CD8-positive, alpha-beta memory T cell (primary cell): ENCODE results near the gene NDUFB4. TPM values are rescaled to one million over a fixed set of nuclear protein-coding genes. Genes with fewer than 3 reads are reported as not detected.
"Not testable (repeated sequence)": the region's sequence is repeated elsewhere in the genome, so short reads cannot be mapped to it uniquely, and the experiment has no call there.

Source experiments
- CTCF ChIA-PET: fragments of 350-600 bp; sonication (Branson Sonifier 250); formaldehyde crosslinking; loops from one replicate; lab custom pipeline; 2021; ENCODE audit warnings: antibody characterized with exemption; lab: Charles Lee
- POLR2A ChIA-PET: fragments of 350-600 bp; sonication (Branson Sonifier 250); formaldehyde crosslinking; loops from one replicate; lab custom pipeline; 2021; ENCODE audit warnings: antibody characterized with exemption; lab: Charles Lee
- DNase-seq, 5 donors: peaks; one replicate each; pipeline versions ENCODE4 v3.0.0 to v3.0.0-alpha.2; 2020 to 2022; ENCODE audit warnings: mixed read lengths in 1 of 5
- H3K27ac ChIP-seq: one replicate; pipeline ENCODE4 v1.7.0; 2013; ENCODE audit warnings: low read depth, mild to moderate bottlenecking, low read length, moderate library complexity
- H3K27me3 ChIP-seq: 2 replicates; pipeline ENCODE4 v1.7.0; 2013; ENCODE audit warnings: low read length, mild to moderate bottlenecking; ENCODE audit not compliant: insufficient read depth, poor library complexity, severe bottlenecking
- H3K36me3 ChIP-seq: 2 replicates; pipeline ENCODE4 v1.7.0; 2013; ENCODE audit warnings: mild to moderate bottlenecking, low read length, moderate library complexity; ENCODE audit not compliant: insufficient read depth
- H3K4me1 ChIP-seq: 2 replicates; pipeline ENCODE4 v1.7.0; 2013; ENCODE audit warnings: mild to moderate bottlenecking, low read length, moderate library complexity; ENCODE audit not compliant: insufficient read depth
- H3K4me3 ChIP-seq: 2 replicates; pipeline ENCODE4 v1.7.0; 2013; ENCODE audit warnings: mild to moderate bottlenecking, low read length
- H3K9me3 ChIP-seq: 2 replicates; pipeline ENCODE4 v1.7.0; 2013; ENCODE audit warnings: mild to moderate bottlenecking, low read length
- H3K27ac Mint-ChIP-seq, 8 donors: one replicate each; pipeline ENCODE4 v1.8.0; 2020 to 2021; ENCODE audit warnings: mixed read lengths in 8 of 8, mild to moderate bottlenecking in 6 of 8, inconsistent platforms in 3 of 8, moderate library complexity in 3 of 8
- H3K27me3 Mint-ChIP-seq, 2 donors: one replicate each; pipeline ENCODE4 v1.8.0; 2020 to 2021; ENCODE audit warnings: mixed read lengths in 2 of 2, mild to moderate bottlenecking in 1 of 2, moderate library complexity in 1 of 2
- H3K36me3 Mint-ChIP-seq, 3 donors: one replicate each; pipeline ENCODE4 v1.8.0; 2020 to 2021; ENCODE audit warnings: mixed read lengths in 3 of 3, inconsistent platforms in 1 of 3, mild to moderate bottlenecking in 1 of 3
- H3K4me1 Mint-ChIP-seq, 3 donors: one replicate each; pipeline ENCODE4 v1.8.0; 2020 to 2021; ENCODE audit warnings: mixed read lengths in 3 of 3, inconsistent platforms in 1 of 3, mild to moderate bottlenecking in 1 of 3
- H3K4me3 Mint-ChIP-seq, 7 donors: one replicate each; pipeline ENCODE4 v1.8.0; 2020 to 2021; ENCODE audit warnings: mixed read lengths in 7 of 7, mild to moderate bottlenecking in 6 of 7, moderate library complexity in 4 of 7, inconsistent platforms in 2 of 7
- H3K9me3 Mint-ChIP-seq, 5 donors: one replicate each; pipeline ENCODE4 v1.8.0; 2020 to 2022; ENCODE audit warnings: mixed read lengths in 5 of 5, mild to moderate bottlenecking in 3 of 5, moderate library complexity in 2 of 5, inconsistent platforms in 1 of 5
- polyA plus RNA-seq: library from polyadenylated mRNA; unstranded; fragments of 300-500 nt; fragmentation: Illumina TruSeq; gene quantifications from one replicate; pipeline ENCODE4 v1.2.3, GENCODE V29; 2021
- total RNA-seq, 2 experiments: library from RNA; stranded (reverse); gene quantifications; one replicate each; pipeline ENCODE4 v1.2.3, GENCODE V29; 2021

Gene NDUFB4
- total and polyA plus RNA-seq, 3 experiments from 2014 or later, result 102 to 263 (median 103) TPM

DNA sequence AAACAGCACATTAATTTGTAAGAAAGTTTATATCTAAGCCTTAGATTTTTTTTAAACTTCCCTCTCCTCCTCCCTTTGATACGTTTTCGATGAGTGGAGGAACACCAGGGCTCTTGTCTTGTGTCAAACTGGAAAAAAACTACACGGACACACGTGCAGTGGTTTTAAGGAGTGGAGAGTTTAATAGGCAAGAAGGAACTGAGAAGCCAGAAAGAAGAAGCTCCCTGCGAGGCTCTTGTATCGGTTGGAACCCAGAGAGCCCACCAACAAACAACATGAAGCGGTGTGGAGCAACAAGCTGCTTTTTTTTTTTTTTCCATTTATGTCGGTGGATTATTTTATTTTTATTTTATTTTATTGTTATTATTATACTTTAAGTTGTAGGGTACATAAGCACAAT, 18.6 kb downstream of the NDUFB4 start:
- Mint-ChIP-seq H3K4me3 (no peak overlapping the region), H3K4me1 (no peaks in the 10 kb centered on the region), H3K9me3 (no peaks in the 10 kb centered on the region), H3K27ac (no peak overlapping the region), H3K36me3 (no peaks in the 10 kb centered on the region), H3K27me3 (peaks cover 9 to 36% of the 10 kb centered on the region in 2 donors)
- Histone ChIP-seq H3K4me1 (no peaks in the 10 kb centered on the region), H3K36me3 (no peaks in the 10 kb centered on the region), H3K9me3 (no peaks in the 10 kb centered on the region), H3K4me3 (no peak overlapping the region), H3K27ac (no peak overlapping the region), H3K27me3 (no peaks in the 10 kb centered on the region)
- CTCF ChIA-PET, result interaction anchor here (1.5 kb wide), 1 partner anchor 10 kb away, joined by 4 read pairs; no protein-coding TSS in a partner anchor
- no peak for DNase-seq
- POLR2A ChIA-PET, result no interaction called here

DNA sequence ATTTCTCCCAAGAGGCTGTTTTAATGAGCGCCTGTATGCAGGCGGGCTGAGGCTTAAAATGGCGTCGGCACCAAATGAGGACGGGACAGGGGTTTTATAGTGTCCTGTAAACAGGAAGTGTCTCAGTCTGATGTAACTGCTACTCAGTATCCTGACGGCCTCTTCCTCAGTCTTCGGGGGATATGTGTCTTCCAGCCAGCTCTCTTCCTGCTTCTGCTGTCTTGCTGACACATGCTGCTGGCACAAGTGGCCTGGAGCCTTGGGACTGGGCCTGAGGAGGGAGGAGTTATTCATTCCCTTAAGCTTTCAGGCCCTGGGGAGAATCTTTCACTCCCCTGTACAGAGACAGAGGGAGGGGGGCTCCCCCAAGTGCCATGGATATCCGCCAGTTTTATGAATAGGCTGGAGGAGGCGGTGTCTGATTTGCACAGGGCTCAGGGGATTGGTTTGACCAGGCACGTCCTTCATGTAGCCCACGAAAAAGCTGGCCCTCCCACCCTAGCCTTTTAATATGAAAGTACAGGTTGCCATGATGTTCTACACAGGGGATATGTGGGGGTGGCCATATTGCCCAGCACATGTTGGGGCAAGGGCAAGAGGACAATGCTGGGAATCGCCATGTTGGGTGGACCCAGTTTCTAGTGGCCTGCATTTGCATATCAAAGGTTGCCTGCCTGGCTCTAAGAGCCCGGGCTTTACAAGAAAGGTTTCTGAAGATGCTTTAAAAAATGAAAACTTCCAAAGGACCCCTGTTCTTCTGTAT, 19.9 kb downstream of the NDUFB4 start:
- no peaks in the 10 kb centered on the region for H3K9me3 Mint-ChIP-seq
- no peak overlapping the region for H3K4me3 Mint-ChIP-seq
- Histone ChIP-seq H3K4me1 (no peaks in the 10 kb centered on the region), H3K27me3 (no peaks in the 10 kb centered on the region), H3K27ac (no peak overlapping the region), H3K4me3 (no peak overlapping the region), H3K9me3 (no peaks in the 10 kb centered on the region), H3K36me3 (no peaks in the 10 kb centered on the region)
- ChIA-PET POLR2A (no interaction called here), CTCF (no interaction called here)
- no peaks in the 10 kb centered on the region for H3K4me1 Mint-ChIP-seq
- no peak for DNase-seq
- H3K36me3 Mint-ChIP-seq, result no peaks in the 10 kb centered on the region
- H3K27ac Mint-ChIP-seq, result no peak overlapping the region
- H3K27me3 Mint-ChIP-seq, result peaks cover 4 to 35% of the 10 kb centered on the region in 2 donors

DNA sequence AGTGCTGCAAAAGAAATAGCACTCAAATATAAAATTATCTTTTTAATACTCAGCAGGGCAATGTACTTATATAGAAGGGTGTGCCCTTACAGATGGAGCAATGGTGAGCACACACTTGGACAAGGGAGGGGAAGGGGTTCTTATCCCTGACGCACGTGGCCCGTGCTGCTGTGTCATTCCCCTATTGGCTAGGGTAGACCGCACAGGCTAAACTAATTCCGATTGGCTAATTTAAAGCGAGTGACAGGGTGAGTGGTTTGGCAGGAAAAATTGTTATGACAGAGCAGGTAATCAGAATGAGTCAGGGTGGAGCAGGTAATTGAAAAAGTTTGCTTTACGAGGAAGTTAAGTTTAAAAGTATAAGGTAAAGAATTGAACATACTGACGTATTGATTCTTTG, 20.6 kb downstream of the NDUFB4 start:
- H3K36me3 ChIP-seq, H3K27me3 ChIP-seq, H3K9me3 ChIP-seq, H3K4me3 ChIP-seq, H3K27ac ChIP-seq, H3K4me3 Mint-ChIP-seq, DNase-seq, H3K4me1 Mint-ChIP-seq, H3K27ac Mint-ChIP-seq, H3K36me3 Mint-ChIP-seq, CTCF ChIA-PET, POLR2A ChIA-PET, H3K4me1 ChIP-seq, H3K9me3 Mint-ChIP-seq: not testable (repeated sequence)
- H3K27me3 Mint-ChIP-seq, result peaks cover 1 to 31% of the 10 kb centered on the region in 2 donors

DNA sequence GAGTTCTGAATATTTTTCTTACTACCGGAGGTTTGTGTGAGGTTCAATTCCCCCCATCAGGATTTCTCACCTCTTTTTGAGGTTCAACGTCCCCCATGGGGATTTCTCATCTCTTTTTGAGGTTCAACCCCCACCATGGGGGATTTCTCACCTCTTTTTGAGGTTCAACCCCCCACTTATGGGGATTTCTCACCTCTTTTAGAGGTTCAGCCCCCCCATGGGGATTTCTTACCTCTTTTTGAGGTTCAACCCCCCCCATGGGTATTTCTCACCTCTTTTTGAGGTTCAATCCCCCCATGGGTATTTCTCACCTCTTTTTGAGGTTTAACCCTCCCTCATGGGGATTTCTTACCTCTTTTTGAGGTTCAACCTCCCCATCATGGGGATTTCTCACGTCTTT, 26.3 kb downstream of the NDUFB4 start:
- Mint-ChIP-seq H3K4me3 (no peak overlapping the region), H3K27ac (no peak overlapping the region), H3K9me3 (peaks cover 1 to 19% (median 16%) of the 10 kb centered on the region in 5 donors), H3K36me3 (peaks cover 0 to 23% (median 6%) of the 10 kb centered on the region in 3 donors), H3K27me3 (peaks cover 8 to 25% of the 10 kb centered on the region in 2 donors), H3K4me1 (no peaks in the 10 kb centered on the region)
- Histone ChIP-seq H3K9me3 (peaks cover 7% of the 10 kb centered on the region), H3K27ac (no peak overlapping the region), H3K36me3 (no peaks in the 10 kb centered on the region), H3K4me3 (no peak overlapping the region), H3K27me3 (no peaks in the 10 kb centered on the region), H3K4me1 (no peaks in the 10 kb centered on the region)
- ChIA-PET POLR2A (no interaction called here), CTCF (interaction anchor here (0.7 kb wide), 1 partner anchor 26 kb away, joined by 3 read pairs; the partner anchor contains the start of gene NDUFB4)
- no peak for DNase-seq

DNA sequence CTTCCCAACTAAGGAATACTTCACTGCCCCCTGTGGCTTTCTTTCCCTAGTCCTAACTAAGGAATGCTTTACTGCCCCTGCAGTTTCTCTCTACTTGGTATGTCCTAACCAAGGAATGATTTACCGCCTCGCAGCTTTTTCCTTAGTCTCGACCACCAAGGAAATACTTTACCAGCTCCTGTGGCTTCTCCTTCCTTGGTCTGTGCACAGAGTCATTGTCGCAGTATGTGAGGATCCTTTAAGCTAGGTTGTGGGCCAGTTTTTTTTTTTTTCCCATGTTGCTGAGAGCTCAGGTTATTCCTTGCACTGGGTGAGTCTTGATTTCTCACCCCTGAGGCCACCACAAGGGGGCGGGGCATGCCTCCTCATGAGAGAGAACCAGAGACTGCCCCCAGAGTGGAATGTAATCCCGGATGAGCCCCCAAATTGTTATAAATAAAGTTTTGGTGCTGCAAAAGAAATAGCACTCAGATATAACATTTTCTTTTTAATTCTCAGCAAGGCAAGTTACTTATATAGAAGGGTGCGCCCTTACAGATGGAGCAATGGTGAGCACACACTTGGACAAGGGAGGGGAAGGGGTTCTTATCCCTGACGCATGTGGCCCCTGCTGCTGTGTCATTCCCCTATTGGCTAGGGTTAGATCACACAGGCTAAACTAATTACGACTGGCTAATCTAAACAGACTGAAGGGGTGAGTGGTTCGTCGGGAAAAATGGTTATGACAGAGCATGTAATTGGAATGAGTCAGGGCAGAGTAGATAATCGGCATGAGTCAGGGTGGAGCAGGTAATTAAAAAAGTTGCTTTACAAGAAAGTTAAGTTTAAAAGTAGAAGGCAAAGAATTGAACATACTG, 27.0 kb downstream of the NDUFB4 start:
- CTCF ChIA-PET, result interaction anchor here (0.7 kb wide), 1 partner anchor 27 kb away, joined by 3 read pairs; the partner anchor contains the start of gene NDUFB4
- peak in 1 of 5 donors; percentile 50 for DNase-seq

DNA sequence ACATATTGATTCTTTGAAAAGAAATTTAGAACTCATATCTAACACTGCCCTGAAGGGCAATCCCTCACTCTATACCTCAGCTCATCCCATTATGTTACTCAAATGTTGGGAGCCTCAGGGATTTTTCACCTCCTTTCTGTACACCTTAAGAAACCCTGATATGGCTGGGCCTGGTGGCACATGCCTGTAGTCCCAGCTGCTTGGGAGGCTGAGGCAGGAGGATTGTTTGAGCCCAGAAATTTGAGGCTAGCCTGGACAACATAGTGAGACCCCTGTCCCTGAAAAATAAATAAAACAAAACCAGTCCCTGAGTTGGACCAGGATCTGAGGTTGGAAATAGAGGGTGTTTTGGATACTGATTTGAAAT, 27.6 kb downstream of the NDUFB4 start:
- H3K4me3 Mint-ChIP-seq, result no peak overlapping the region
- DNase-seq, result no peak
- peaks cover 1 to 19% (median 16%) of the 10 kb centered on the region in 5 donors for H3K9me3 Mint-ChIP-seq
- no peak overlapping the region for H3K27ac Mint-ChIP-seq
- CTCF ChIA-PET, result no interaction called here
- Histone ChIP-seq H3K27ac (no peak overlapping the region), H3K36me3 (no peaks in the 10 kb centered on the region), H3K4me3 (no peak overlapping the region), H3K9me3 (peaks cover 7% of the 10 kb centered on the region), H3K27me3 (no peaks in the 10 kb centered on the region), H3K4me1 (no peaks in the 10 kb centered on the region)
- peaks cover 0 to 28% (median 6%) of the 10 kb centered on the region in 3 donors for H3K36me3 Mint-ChIP-seq
- no peaks in the 10 kb centered on the region for H3K4me1 Mint-ChIP-seq
- POLR2A ChIA-PET, result no interaction called here
- peaks cover 8 to 22% of the 10 kb centered on the region in 2 donors for H3K27me3 Mint-ChIP-seq

More for the DNA sequence above, 27.0 kb downstream of the NDUFB4 start:
- H3K9me3 ChIP-seq, result peaks cover 7% of the 10 kb centered on the region
- POLR2A ChIA-PET, result no interaction called here
- H3K4me1 Mint-ChIP-seq, result no peaks in the 10 kb centered on the region
- H3K4me3 Mint-ChIP-seq, result no peak overlapping the region
- peaks cover 8 to 25% of the 10 kb centered on the region in 2 donors for H3K27me3 Mint-ChIP-seq
- H3K4me1 ChIP-seq, result no peaks in the 10 kb centered on the region
- peak overlapping the region in 1 of 8 donors; percentile 2 for H3K27ac Mint-ChIP-seq
- H3K4me3 ChIP-seq, result no peak overlapping the region
- no peak overlapping the region for H3K27ac ChIP-seq
- H3K36me3 ChIP-seq, result no peaks in the 10 kb centered on the region
- H3K27me3 ChIP-seq, result no peaks in the 10 kb centered on the region
- peaks cover 0 to 23% (median 6%) of the 10 kb centered on the region in 3 donors for H3K36me3 Mint-ChIP-seq
- peaks cover 1 to 19% (median 16%) of the 10 kb centered on the region in 5 donors for H3K9me3 Mint-ChIP-seq

DNA sequence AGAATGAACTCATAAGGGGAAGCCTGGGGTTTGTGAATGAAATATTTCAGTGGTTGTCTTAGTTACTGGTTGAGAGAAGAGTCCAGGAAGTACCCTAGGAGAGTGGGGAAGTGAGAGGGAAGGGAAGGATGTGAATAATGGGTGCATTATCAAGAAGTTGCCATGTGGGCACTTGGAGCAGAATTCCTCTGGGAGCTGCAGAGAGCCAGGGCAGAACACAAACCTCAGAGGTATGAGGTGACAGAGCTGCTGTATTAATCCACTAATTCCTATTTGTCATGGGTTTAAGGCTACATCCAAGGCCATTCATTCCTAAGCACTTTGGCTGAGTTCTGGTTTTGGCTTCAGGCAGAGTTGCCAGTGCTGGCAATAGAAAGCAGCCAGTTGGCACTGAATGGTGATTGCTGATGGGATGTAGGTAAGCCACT, 29.0 kb downstream of the NDUFB4 start:
- Histone ChIP-seq H3K36me3 (no peaks in the 10 kb centered on the region), H3K27ac (no peak overlapping the region), H3K27me3 (no peaks in the 10 kb centered on the region), H3K4me3 (no peak overlapping the region), H3K4me1 (no peaks in the 10 kb centered on the region), H3K9me3 (peaks cover 7% of the 10 kb centered on the region)
- H3K27ac Mint-ChIP-seq, result no peak overlapping the region
- H3K9me3 Mint-ChIP-seq, result peaks cover 1 to 19% (median 16%) of the 10 kb centered on the region in 5 donors
- H3K36me3 Mint-ChIP-seq, result peaks cover 0 to 34% (median 6%) of the 10 kb centered on the region in 3 donors
- no peak overlapping the region for H3K4me3 Mint-ChIP-seq
- H3K27me3 Mint-ChIP-seq, result peaks cover 9 to 16% of the 10 kb centered on the region in 2 donors
- ChIA-PET CTCF (no interaction called here), POLR2A (no interaction called here)
- H3K4me1 Mint-ChIP-seq, result no peaks in the 10 kb centered on the region
- no peak for DNase-seq

DNA sequence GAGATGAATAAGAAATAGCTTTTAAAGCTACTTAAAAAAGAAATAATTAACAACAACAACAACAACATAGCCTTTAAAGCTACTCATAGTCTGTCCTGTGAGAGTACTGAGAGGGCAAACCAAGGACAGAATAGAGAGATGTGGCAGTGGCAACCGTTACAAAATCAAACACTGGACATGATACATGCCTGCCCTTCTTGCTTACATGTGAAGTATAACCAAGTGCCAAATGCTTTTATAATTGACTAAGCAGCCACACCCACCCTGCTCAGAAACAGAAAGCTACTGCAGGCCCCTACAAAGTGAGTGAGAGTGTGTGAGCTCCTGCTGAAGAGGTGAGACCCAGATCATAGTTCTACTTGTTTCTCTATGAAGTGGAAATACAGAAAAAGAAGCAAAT, 38.4 kb downstream of the NDUFB4 start:
- ChIA-PET POLR2A (no interaction called here), CTCF (interaction anchor here (0.7 to 1.0 kb wide), 2 partner anchors 74 to 76 kb away, joined by 3 read pairs; no protein-coding TSS in a partner anchor)
- Mint-ChIP-seq H3K4me1 (peaks cover under 1 to 1% (median under 1%) of the 10 kb centered on the region in 3 donors), H3K36me3 (peaks cover 2 to 4% (median 2%) of the 10 kb centered on the region in 3 donors), H3K27ac (no peak overlapping the region), H3K4me3 (no peak overlapping the region), H3K27me3 (peaks cover 0 to 2% of the 10 kb centered on the region in 2 donors), H3K9me3 (no peaks in the 10 kb centered on the region)
- H3K27ac ChIP-seq, result no peak overlapping the region
- no peaks in the 10 kb centered on the region for H3K9me3 ChIP-seq
- no peaks in the 10 kb centered on the region for H3K27me3 ChIP-seq
- no peaks in the 10 kb centered on the region for H3K36me3 ChIP-seq
- H3K4me3 ChIP-seq, result no peak overlapping the region
- H3K4me1 ChIP-seq, result no peaks in the 10 kb centered on the region
- DNase-seq, result no peak
